Measurements from ENCODE around the gene ASGR1.

DNA sequence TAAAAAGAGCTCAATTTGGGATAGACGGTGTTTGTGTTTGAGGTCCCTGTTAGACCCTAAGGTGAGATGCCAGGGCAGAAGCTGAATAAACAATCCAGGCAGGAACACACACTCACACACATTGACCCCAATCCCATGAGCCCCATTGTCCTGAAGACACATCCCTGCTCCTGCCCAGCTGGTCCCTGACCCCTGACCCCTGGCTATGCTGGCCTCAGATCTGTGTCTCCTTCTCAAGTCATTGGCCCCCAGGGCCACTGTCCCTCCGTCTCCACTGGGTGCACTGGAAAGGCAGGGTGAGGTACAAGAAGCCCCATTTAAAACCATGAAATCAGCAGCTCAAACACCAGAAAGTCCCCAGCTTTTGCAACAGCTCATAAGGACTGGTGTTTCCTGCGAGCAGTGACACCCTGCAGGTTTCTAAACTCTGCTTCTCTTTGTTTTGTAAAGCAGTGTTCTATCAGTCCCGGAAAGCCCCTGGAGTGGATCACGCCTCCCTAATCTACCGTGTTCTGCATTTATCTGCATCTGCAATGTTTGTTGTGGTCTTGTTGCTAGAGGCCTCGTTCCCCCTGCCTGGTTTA lies 46.6 kb downstream of the ASGR1 start:
- TF ChIP-seq CTCF (IDR thresholded peaks at IDR 0.05; ENCODE audit: poor library complexity, severe bottlenecking) (no peak), POLR2AphosphoS5 (IDR thresholded peaks at IDR 0.05) (no peak), TAF1 (IDR thresholded peaks at IDR 0.05; ENCODE audit: low read depth) (no peak)
